GM23338 (cell line): ENCODE measurements around the gene NINJ1.

ENCODE experiments used
- EZH2phosphoT487 ChIP-seq: fragments of 200-600 bp; sonication (generic); IDR thresholded peaks from one replicate; pipeline ENCODE4 v1.8.1; 2018; ENCODE audit warnings: antibody characterized with exemption; ENCODE audit not compliant: unreplicated experiment
- NANOG ChIP-seq: IDR thresholded peaks from 2 replicates; pipeline ENCODE4 v1.6.1; 2016; ENCODE audit warnings: antibody characterized with exemption, borderline replicate concordance
- TF ChIP-seq, protein P1 (sequence below), 2 experiments: fragments of 200-600 bp in 1 of 2; sonication (generic) in 1 of 2; conservative IDR thresholded peaks; 2 replicates each; pipeline versions ENCODE4 v1.5.1 to v1.6.1; 2016 to 2017; ENCODE audit warnings: antibody characterized with exemption in 2 of 2, low read depth in 2 of 2, mild to moderate bottlenecking in 2 of 2, moderate library complexity in 1 of 2
- TF ChIP-seq, protein P2 (sequence below): IDR thresholded peaks from one replicate; pipeline ENCODE4 v1.6.1; 2018; ENCODE audit warnings: antibody characterized with exemption; ENCODE audit not compliant: unreplicated experiment

DNA sequence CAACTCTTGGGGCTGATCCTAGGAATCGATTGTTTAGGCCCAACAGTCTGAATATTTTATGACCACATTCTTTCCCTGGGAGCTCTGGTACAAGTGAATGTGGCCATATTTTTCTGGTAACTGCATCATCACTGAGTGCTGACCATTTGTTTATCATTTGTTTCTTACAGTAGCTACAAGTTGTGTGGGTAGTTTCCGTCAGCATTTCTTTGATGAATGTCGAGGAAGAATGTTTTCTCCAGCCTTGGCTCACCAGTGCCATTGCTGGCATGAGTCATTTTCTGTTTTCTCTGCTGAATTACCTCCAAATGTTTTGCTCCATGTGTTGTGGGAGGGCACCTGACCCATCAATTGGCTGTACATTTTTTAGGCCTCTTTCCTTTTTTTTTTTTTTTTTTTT is 52.1 kb downstream of the NINJ1 start:
- TF ChIP-seq, protein P1, sequence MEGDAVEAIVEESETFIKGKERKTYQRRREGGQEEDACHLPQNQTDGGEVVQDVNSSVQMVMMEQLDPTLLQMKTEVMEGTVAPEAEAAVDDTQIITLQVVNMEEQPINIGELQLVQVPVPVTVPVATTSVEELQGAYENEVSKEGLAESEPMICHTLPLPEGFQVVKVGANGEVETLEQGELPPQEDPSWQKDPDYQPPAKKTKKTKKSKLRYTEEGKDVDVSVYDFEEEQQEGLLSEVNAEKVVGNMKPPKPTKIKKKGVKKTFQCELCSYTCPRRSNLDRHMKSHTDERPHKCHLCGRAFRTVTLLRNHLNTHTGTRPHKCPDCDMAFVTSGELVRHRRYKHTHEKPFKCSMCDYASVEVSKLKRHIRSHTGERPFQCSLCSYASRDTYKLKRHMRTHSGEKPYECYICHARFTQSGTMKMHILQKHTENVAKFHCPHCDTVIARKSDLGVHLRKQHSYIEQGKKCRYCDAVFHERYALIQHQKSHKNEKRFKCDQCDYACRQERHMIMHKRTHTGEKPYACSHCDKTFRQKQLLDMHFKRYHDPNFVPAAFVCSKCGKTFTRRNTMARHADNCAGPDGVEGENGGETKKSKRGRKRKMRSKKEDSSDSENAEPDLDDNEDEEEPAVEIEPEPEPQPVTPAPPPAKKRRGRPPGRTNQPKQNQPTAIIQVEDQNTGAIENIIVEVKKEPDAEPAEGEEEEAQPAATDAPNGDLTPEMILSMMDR (conservative IDR thresholded peaks at IDR 0.05; ENCODE audit: low read depth in 2 of 2): no peak
- TF ChIP-seq, protein P2, sequence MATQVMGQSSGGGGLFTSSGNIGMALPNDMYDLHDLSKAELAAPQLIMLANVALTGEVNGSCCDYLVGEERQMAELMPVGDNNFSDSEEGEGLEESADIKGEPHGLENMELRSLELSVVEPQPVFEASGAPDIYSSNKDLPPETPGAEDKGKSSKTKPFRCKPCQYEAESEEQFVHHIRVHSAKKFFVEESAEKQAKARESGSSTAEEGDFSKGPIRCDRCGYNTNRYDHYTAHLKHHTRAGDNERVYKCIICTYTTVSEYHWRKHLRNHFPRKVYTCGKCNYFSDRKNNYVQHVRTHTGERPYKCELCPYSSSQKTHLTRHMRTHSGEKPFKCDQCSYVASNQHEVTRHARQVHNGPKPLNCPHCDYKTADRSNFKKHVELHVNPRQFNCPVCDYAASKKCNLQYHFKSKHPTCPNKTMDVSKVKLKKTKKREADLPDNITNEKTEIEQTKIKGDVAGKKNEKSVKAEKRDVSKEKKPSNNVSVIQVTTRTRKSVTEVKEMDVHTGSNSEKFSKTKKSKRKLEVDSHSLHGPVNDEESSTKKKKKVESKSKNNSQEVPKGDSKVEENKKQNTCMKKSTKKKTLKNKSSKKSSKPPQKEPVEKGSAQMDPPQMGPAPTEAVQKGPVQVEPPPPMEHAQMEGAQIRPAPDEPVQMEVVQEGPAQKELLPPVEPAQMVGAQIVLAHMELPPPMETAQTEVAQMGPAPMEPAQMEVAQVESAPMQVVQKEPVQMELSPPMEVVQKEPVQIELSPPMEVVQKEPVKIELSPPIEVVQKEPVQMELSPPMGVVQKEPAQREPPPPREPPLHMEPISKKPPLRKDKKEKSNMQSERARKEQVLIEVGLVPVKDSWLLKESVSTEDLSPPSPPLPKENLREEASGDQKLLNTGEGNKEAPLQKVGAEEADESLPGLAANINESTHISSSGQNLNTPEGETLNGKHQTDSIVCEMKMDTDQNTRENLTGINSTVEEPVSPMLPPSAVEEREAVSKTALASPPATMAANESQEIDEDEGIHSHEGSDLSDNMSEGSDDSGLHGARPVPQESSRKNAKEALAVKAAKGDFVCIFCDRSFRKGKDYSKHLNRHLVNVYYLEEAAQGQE: no peak
- TF ChIP-seq EZH2phosphoT487: no peak
- TF ChIP-seq NANOG: no peak
